DMS 273 treated with DMSO at 0.1 percent for 48 hours (cell line): Measurements from ENCODE around the gene DNAI2.

Experiments
- DNase-seq: peaks from one replicate; lab custom pipeline; 2025; lab: John Stamatoyannopoulos, UW

DNAI2 gene

GRCh38 chr17:74274060-74274708 lies at the start of gene DNAI2:
Gene DNAI2 (plus strand): TSS chr17:74274234. CDS start chr17:74281818, 7,584 bp downstream.
- DNase-seq, result no peak

- no peak for DNase-seq
Measured at GRCh38 chr17:74224959-74225725, 48.9 kb upstream of the DNAI2 start.

- no peak for DNase-seq
Measured at GRCh38 chr17:74226252-74226651, 47.8 kb upstream of the DNAI2 start.

- no peak for DNase-seq
Measured at GRCh38 chr17:74227271-74228080, 46.6 kb upstream of the DNAI2 start.

GRCh38 chr17:74228306-74228978 lies 45.6 kb upstream of the DNAI2 start:
- no peak for DNase-seq

- DNase-seq, result no peak
Measured at GRCh38 chr17:74230896-74231295, 43.1 kb upstream of the DNAI2 start.

GRCh38 chr17:74231928-74232907 lies 41.8 kb upstream of the DNAI2 start:
- DNase-seq, result no peak

GRCh38 chr17:74233937-74234336 lies 40.1 kb upstream of the DNAI2 start:
- no peak for DNase-seq

GRCh38 chr17:74234486-74234885 lies 39.5 kb upstream of the DNAI2 start:
- no peak for DNase-seq

GRCh38 chr17:74235040-74235581 lies 38.9 kb upstream of the DNAI2 start:
- no peak for DNase-seq

- DNase-seq, result no peak
Measured at GRCh38 chr17:74235911-74236371, 38.1 kb upstream of the DNAI2 start.

GRCh38 chr17:74237321-74237720 lies 36.7 kb upstream of the DNAI2 start:
- DNase-seq, result no peak

- no peak for DNase-seq
Measured at GRCh38 chr17:74239172-74239571, 34.9 kb upstream of the DNAI2 start.

- DNase-seq, result no peak
Measured at GRCh38 chr17:74240618-74241205, 33.3 kb upstream of the DNAI2 start.

- no peak for DNase-seq
Measured at GRCh38 chr17:74241431-74241830, 32.6 kb upstream of the DNAI2 start.

GRCh38 chr17:74241847-74242246 lies 32.2 kb upstream of the DNAI2 start:
- no peak for DNase-seq

- no peak for DNase-seq
Measured at GRCh38 chr17:74243013-74243755, 30.9 kb upstream of the DNAI2 start.

- no peak for DNase-seq
Measured at GRCh38 chr17:74244128-74244527, 29.9 kb upstream of the DNAI2 start.

- no peak for DNase-seq
Measured at GRCh38 chr17:74244548-74244947, 29.5 kb upstream of the DNAI2 start.
